ENCODE results near the gene RACK1. TPM values are rescaled to one million over a fixed set of nuclear protein-coding genes. Genes with fewer than 3 reads are reported as not detected.
"Not testable (repeated sequence)": the region's sequence is repeated elsewhere in the genome, so short reads cannot be mapped to it uniquely, and the experiment has no call there.

The RACK1 gene
- total RNA-seq, 2 experiments from 2014 or later = 2,077 to 5,614 TPM

DNA sequence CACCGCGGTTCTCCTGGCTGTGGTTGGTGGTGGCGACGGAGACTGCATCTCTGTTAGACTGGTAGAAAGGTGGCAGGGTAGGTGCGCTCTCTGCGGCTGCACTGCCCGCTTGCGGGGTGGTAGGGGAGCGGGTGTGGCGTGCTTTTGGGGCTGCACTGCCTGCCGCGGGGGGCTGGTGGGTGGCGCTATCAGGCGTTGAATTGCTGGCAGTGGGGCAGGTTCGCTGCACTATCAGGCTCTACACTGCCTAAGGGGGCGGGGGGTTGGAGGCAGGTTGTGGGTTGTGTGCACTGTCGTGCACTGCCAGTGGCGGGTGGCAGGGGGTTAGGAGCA, 38.2 kb upstream of the RACK1 start:
- no peak overlapping the region for H3K27ac ChIP-seq (ENCODE audit: low read depth, low read length, poor library complexity, severe bottlenecking)
- no peaks in the 10 kb centered on the region for H3K9me2 ChIP-seq (ENCODE audit: insufficient read depth, low read length)
- H3K9me3 ChIP-seq (ENCODE audit: low read length) = no peaks in the 10 kb centered on the region
- intact Hi-C loops (cut with micrococcal nuclease; ENCODE audit: unreplicated experiment) = no loop called here
- DNase-seq (ENCODE audit: low spot score) = no peak
- ChIA-PET CTCF (ENCODE audit: unreplicated experiment) (no interaction called here), POLR2A (no interaction called here)
- no TSS peak for BruUV-seq (replicated peaks)
- no peaks in the 10 kb centered on the region for H4K20me1 ChIP-seq (ENCODE audit: insufficient read depth, low read length)
- no peak overlapping the region for H3K4me3 ChIP-seq (ENCODE audit: low read depth, low read length, poor library complexity, severe bottlenecking)
- H2AFZ ChIP-seq (ENCODE audit: low read length) = no peak overlapping the region
- H3K4me1 ChIP-seq (ENCODE audit: insufficient read depth, low read length, poor library complexity, severe bottlenecking) = peaks cover 6% of the 10 kb centered on the region
- no peaks in the 10 kb centered on the region for H3K79me2 ChIP-seq (ENCODE audit: insufficient read depth, low read depth, low read length)
- no peaks in the 10 kb centered on the region for H3K36me3 ChIP-seq (ENCODE audit: insufficient read depth, low read length)
- no peak overlapping the region for H3K4me2 ChIP-seq (ENCODE audit: low read length)
- TF ChIP-seq, protein P1, sequence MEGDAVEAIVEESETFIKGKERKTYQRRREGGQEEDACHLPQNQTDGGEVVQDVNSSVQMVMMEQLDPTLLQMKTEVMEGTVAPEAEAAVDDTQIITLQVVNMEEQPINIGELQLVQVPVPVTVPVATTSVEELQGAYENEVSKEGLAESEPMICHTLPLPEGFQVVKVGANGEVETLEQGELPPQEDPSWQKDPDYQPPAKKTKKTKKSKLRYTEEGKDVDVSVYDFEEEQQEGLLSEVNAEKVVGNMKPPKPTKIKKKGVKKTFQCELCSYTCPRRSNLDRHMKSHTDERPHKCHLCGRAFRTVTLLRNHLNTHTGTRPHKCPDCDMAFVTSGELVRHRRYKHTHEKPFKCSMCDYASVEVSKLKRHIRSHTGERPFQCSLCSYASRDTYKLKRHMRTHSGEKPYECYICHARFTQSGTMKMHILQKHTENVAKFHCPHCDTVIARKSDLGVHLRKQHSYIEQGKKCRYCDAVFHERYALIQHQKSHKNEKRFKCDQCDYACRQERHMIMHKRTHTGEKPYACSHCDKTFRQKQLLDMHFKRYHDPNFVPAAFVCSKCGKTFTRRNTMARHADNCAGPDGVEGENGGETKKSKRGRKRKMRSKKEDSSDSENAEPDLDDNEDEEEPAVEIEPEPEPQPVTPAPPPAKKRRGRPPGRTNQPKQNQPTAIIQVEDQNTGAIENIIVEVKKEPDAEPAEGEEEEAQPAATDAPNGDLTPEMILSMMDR (conservative IDR thresholded peaks at IDR 0.05; ENCODE audit: low read length) = no peak
- TF ChIP-seq EZH2phosphoT487 (IDR thresholded peaks at IDR 0.05; ENCODE audit: borderline replicate concordance, low read depth, low read length) = no peak

DNA sequence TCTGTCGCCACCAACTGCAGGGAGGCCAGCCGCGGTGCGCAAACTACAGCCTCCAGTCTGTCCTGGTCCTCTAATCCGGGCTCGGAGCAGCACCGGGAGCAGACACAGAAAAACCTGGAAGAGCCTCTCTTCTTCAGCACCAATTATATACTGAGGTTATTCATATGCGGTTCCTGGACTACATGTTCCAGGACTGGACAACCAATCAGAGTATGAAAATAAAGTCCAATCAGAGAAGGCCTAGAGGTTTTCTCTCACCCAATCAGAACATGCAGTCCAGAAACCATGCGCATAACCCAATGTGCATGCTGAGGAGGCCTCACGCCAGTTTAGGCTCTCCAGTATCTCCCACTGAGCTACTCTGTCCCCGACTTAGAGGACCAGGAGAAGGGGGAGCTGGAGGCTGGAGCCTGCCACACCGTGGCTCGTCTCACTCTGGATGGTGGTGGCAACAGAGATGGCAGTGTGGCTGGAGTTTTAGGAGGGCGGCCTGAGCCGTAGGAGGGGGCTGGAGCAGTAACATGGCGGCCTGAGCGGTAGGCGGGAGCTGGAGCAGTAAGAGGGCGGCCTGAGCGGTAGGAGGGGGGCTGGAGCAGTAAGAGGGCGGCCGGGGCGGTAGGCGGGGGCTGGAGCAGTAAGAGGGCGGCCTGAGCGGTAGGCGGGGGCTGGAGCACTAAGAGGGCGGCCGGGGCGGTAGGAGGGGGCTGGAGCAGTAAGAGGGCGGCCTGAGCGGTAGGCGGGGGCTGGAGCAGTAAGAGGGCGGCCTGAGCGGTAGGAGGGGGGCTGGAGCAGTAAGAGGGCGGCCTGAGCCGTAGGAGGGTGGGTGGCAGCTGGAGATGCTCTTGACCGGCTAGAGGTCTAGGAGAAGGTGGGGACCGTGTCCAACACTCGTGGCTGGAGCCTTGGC, 37.6 kb upstream of the RACK1 start:
- no peak for DNase-seq (ENCODE audit: low spot score)
- ChIA-PET CTCF (ENCODE audit: unreplicated experiment) (interaction anchor here (0.6 kb wide), 1 partner anchor 42 kb away, joined by 4 read pairs; no protein-coding TSS in a partner anchor), POLR2A (interaction anchor here (0.6 kb wide), 1 partner anchor 70 kb away, joined by 3 read pairs; no protein-coding TSS in a partner anchor)
- TF ChIP-seq EZH2phosphoT487 (IDR thresholded peaks at IDR 0.05; ENCODE audit: borderline replicate concordance, low read depth, low read length) = no peak
- TF ChIP-seq, protein P1 (conservative IDR thresholded peaks at IDR 0.05; ENCODE audit: low read length) = no peak
- intact Hi-C loops (cut with micrococcal nuclease; ENCODE audit: unreplicated experiment) = no loop called here
- Histone ChIP-seq H4K20me1 (ENCODE audit: insufficient read depth, low read length) (no peaks in the 10 kb centered on the region), H3K4me3 (ENCODE audit: low read depth, low read length, poor library complexity, severe bottlenecking) (no peak overlapping the region), H3K9me2 (ENCODE audit: insufficient read depth, low read length) (no peaks in the 10 kb centered on the region), H3K27ac (ENCODE audit: low read depth, low read length, poor library complexity, severe bottlenecking) (no peak overlapping the region), H3K9me3 (ENCODE audit: low read length) (no peaks in the 10 kb centered on the region), H3K4me1 (ENCODE audit: insufficient read depth, low read length, poor library complexity, severe bottlenecking) (no peaks in the 10 kb centered on the region), H3K79me2 (ENCODE audit: insufficient read depth, low read depth, low read length) (no peaks in the 10 kb centered on the region), H3K4me2 (ENCODE audit: low read length) (no peak overlapping the region), H2AFZ (ENCODE audit: low read length) (no peak overlapping the region), H3K36me3 (ENCODE audit: insufficient read depth, low read length) (no peaks in the 10 kb centered on the region)
- BruUV-seq (replicated peaks) = no TSS peak

DNA sequence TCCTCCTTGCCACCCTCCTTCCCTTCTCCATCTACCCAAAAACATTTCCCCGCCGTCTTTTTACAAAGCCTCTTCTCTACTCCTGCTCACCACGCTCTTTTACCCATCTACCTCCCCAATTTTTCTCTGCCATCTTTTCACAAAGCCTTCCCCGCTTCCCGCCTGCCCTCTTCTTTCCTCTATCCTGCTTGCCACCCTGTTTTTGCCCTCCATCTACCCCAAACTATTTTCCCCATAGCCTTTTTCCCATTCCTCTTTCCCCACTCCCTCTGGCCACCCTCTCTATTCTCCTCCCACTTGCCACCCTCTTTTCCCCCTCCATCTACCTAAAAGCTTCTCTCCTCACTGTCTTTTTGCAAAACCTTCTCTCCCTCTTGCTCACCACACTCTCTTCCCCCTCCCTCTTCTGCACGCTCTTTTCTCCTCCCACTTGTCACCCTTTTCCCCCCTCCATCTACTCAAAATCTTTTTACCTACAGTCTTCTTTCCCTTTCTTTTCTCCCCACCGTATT, 36.6 kb upstream of the RACK1 start:
- H3K4me2 ChIP-seq (ENCODE audit: low read length) = no peak overlapping the region
- BruUV-seq (replicated peaks) = no TSS peak
- POLR2A ChIA-PET = no interaction called here

DNA sequence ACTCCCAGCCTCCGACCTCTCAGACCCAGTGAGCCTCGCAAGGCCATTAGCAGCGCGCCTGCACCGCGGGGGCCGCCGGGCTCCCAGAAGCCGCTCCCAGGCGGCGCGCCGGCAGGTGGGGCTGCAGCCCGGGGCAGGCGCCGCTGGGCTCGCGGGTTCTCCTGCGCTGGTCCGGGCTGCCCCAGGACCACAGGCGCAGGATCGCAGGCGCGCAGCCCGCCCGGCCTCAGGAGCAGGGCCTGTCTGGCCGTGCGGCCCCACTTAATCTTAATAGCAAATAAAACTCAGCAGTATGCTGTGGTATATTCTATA, 29.7 kb upstream of the RACK1 start:
- BruUV-seq (replicated peaks); CTCF ChIA-PET (ENCODE audit: unreplicated experiment); H3K4me2 ChIP-seq (ENCODE audit: low read length); intact Hi-C loops (cut with micrococcal nuclease; ENCODE audit: unreplicated experiment); H3K9me2 ChIP-seq (ENCODE audit: insufficient read depth, low read length); H3K4me3 ChIP-seq (ENCODE audit: low read depth, low read length, poor library complexity, severe bottlenecking); DNase-seq (ENCODE audit: low spot score); H4K20me1 ChIP-seq (ENCODE audit: insufficient read depth, low read length); H3K36me3 ChIP-seq (ENCODE audit: insufficient read depth, low read length); H3K79me2 ChIP-seq (ENCODE audit: insufficient read depth, low read depth, low read length); H2AFZ ChIP-seq (ENCODE audit: low read length); H3K9me3 ChIP-seq (ENCODE audit: low read length); H3K27ac ChIP-seq (ENCODE audit: low read depth, low read length, poor library complexity, severe bottlenecking); H3K4me1 ChIP-seq (ENCODE audit: insufficient read depth, low read length, poor library complexity, severe bottlenecking): not testable (repeated sequence)
- POLR2A ChIA-PET = interaction anchor here (0.6 kb wide), 1 partner anchor 408 kb away, joined by 3 read pairs; no protein-coding TSS in a partner anchor

More for the DNA sequence above, 36.6 kb upstream of the RACK1 start:
- no peaks in the 10 kb centered on the region for H3K9me2 ChIP-seq (ENCODE audit: insufficient read depth, low read length)
- intact Hi-C loops (cut with micrococcal nuclease; ENCODE audit: unreplicated experiment) = no loop called here
- H3K27ac ChIP-seq (ENCODE audit: low read depth, low read length, poor library complexity, severe bottlenecking) = no peak overlapping the region
- H3K9me3 ChIP-seq (ENCODE audit: low read length) = no peaks in the 10 kb centered on the region
- H3K4me3 ChIP-seq (ENCODE audit: low read depth, low read length, poor library complexity, severe bottlenecking) = no peak overlapping the region
- DNase-seq (ENCODE audit: low spot score) = no peak
- H3K4me1 ChIP-seq (ENCODE audit: insufficient read depth, low read length, poor library complexity, severe bottlenecking) = no peaks in the 10 kb centered on the region
- H4K20me1 ChIP-seq (ENCODE audit: insufficient read depth, low read length) = no peaks in the 10 kb centered on the region
- no peak overlapping the region for H2AFZ ChIP-seq (ENCODE audit: low read length)
- H3K79me2 ChIP-seq (ENCODE audit: insufficient read depth, low read depth, low read length) = no peaks in the 10 kb centered on the region
- CTCF ChIA-PET (ENCODE audit: unreplicated experiment) = no interaction called here
- H3K36me3 ChIP-seq (ENCODE audit: insufficient read depth, low read length) = no peaks in the 10 kb centered on the region
- no peak for TF ChIP-seq EZH2phosphoT487 (IDR thresholded peaks at IDR 0.05; ENCODE audit: borderline replicate concordance, low read depth, low read length)
- TF ChIP-seq, protein P1 (conservative IDR thresholded peaks at IDR 0.05; ENCODE audit: low read length) = no peak
